GM19351 (cell line): ENCODE results near the gene ZFYVE28.
"Not testable (repeated sequence)": the region's sequence is repeated elsewhere in the genome, so short reads cannot be mapped to it uniquely, and the experiment has no call there.

ENCODE experiments used
- ATAC-seq: cut with Tn5 transposase; IDR thresholded peaks from one replicate; pipeline ENCODE4 v1.9.1; 2021; ENCODE audit warnings: mild to moderate bottlenecking, moderate library complexity; ENCODE audit not compliant: unreplicated experiment

Gene ZFYVE28

DNA sequence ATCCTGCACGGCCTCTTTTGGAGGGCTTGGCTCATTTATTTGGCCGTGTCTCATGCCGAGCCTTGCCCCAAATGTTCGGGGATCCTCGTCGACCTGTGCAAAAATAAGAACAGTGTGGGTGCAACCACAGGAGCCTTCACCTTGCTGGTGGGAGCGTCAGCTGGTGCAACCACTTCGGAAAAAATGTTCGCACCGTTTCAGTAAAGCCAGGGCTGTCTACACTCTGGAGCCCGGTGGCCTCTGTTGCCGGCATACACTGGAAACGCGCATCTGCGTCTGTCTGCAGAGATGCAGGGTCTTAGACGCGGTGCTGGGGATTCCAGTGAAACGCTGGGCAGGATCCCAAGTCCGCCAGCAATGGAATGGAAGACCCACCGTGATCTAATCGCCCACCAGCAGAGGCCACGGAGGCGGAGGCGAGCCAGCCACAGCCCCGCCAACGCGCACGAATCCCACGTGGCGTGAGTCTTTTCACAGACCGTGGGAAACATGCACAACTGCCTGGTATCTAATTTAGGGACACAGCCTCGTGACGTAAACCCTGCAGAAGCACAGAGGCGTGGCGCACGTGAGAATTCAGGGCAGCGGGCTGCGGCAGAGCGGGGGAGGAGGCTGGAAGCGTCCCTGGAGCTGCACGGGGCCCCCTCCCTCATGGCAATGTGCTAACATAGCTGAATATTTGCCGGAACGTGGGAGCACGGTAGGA, 142.7 kb downstream of the ZFYVE28 start:
- ATAC-seq: no peak

- not testable (repeated sequence) for ATAC-seq
Measured at GRCh38 chr4:2275044-2275397, 143.4 kb downstream of the ZFYVE28 start.

GRCh38 chr4:2274320-2275043, 144.0 kb downstream of the ZFYVE28 start:
- ATAC-seq: no peak

DNA sequence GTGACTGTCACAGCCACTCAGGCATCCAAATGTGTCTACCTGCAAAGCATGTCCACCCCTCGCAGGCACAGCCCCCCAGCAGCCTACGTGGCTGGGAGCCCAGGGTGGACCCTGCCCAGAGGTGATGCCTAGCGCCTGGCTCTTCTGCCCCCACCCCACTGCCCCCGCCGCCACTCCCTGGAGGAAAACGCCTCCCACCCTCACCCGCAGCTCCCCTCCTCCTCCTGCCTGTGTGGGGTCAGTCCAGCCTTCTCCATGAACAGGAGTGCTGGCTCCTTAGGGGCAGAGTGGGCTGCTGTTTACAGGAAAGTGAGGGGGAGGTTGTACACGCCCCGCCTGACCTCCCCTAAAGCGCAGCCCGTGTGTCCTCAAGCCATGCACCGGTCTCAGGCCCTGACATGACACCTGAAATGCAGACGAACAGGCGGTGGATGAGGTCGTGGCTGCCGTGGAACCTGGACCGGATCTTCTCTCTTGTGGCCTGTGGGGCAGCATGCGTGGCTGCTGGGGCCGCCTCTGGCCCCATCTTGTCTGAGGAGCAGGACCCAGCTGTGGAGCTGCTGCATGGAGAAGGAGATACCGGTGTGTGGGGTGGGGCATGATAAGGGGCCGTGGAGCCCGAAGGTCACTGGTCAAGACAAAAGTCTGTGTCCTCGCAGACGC, 144.7 kb downstream of the ZFYVE28 start:
- ATAC-seq: no peak

GRCh38 chr4:2273221-2273620, 145.2 kb downstream of the ZFYVE28 start:
- no peak for ATAC-seq

GRCh38 chr4:2272828-2273120, 145.7 kb downstream of the ZFYVE28 start:
- no peak for ATAC-seq

- ATAC-seq: no peak
Measured at GRCh38 chr4:2272026-2272827, 146.2 kb downstream of the ZFYVE28 start.

DNA sequence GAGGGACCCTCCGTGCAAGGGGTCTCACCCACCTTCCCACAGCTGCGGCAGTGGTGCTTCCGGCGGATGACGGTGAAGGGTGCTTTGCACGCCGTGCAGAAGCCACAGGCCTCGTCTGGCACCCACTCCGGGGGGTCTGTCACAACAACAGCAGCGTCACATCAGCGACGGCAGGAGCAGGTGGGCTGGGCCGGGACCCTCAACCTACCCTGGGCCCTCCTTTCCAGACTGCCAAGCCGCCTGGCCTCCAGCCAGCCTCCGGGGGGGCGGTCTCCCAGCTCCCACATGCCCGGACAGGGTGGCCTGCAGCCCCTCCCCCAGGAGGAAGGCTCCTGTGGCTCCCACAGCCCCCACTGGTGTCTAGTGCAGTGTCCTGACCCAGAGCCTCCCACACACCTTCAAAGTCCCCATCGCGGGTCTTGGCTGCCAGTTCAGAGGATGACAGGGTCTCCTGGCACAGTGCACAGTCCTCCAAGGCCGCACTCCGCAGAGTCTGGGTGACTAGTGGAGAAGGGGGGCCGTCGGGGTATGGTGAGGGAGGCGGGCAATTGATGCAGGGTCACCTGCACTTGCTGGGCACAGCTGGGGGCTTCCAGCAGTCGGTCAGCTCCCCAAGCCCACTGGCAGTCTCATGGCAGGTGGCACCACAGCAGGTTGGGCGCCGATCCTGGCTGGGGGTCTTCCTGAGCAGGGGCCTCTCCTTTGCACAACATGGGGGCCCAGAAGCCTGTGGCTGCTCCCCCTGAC, 147.0 kb downstream of the ZFYVE28 start:
- ATAC-seq: no peak

GRCh38 chr4:2270341-2271165, 147.9 kb downstream of the ZFYVE28 start:
- no peak for ATAC-seq

DNA sequence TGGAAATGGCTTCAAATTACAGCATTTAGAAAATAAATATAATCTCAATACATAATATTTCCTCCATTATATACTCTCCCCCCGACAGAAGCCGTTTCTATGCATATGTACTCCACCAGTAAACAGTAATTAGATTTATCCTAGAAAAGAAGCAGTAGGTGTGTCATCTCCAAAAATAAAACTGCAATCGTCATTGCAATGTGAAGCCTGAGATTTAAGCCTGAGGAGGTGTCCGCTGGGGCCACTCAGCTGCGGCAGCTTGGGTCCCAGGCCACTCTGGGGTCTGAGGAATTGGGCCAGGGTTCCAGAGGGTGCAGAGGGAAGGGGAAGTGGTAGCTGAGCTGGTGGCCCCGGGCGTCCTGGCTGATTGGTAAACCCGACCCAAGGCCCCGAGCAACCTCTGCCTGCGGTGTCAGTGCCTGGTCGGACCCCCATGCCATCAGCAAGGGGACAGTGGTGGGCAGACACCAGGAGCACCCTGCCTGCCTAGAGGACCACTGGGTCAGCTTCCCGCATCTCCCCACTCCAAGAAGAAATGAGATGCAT, 148.8 kb downstream of the ZFYVE28 start:
- ATAC-seq: no peak

GRCh38 chr4:2269206-2269531, 149.3 kb downstream of the ZFYVE28 start:
- ATAC-seq: no peak

DNA sequence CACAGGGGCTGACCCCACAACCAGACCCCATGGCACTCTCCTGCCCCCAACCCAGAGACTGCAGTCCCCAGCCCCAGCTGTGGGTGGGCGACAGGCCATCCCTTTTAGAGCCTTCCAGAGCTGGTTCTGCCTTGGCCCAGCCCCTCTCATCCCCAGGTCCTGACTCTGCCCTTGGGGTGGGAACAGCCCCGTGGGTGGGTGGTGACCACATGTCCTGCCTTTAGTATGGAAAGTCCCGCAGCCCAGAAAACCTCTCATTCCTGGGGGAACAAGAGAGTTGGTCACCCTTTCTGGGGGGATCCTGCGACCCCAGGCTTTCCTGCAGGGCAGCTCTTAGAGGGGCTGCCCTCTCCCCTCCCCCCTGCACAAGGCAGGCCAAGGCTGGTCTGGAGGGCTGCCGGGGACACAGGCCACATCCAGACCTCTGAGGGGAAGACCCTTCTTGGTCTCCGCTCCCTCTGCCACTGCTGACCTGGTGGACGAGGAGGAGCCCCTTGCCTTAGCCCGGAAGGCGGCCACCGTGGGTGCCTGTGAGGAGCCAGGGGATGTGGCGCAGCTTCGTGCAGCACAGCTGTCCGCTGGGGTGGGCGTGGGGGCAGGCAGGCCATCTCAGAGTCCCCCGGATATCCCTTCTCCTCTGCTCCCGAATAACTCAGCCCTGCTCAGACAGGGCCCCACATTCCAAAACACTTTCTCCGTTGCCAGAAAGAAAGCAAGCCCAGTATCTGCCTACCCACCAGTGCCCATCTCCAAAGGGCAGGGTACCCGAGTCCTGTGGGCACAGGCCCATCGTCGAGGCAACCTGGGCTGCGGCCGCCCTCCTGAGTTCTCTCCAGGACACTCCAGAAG, 149.9 kb downstream of the ZFYVE28 start:
- no peak for ATAC-seq

DNA sequence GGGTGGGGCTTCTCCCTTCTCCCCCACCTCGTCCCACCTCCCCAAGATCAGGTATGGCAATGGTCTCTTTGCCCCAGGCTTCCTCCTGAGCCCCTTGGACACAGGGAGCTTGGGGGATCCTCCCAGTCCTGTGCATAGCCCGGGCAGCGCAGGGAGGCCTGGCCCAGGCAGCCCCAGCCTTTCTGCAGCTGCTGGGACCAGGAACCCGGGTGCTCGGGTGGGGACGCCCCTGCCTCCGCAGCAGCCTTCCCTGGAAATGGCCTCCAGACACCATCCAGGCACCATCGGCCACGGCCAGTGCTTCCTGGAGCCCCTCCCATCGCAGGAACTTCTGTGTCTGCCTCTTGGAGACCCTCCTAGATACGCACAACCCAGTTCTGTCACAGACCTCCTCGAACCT, 150.6 kb downstream of the ZFYVE28 start:
- ATAC-seq: no peak

DNA sequence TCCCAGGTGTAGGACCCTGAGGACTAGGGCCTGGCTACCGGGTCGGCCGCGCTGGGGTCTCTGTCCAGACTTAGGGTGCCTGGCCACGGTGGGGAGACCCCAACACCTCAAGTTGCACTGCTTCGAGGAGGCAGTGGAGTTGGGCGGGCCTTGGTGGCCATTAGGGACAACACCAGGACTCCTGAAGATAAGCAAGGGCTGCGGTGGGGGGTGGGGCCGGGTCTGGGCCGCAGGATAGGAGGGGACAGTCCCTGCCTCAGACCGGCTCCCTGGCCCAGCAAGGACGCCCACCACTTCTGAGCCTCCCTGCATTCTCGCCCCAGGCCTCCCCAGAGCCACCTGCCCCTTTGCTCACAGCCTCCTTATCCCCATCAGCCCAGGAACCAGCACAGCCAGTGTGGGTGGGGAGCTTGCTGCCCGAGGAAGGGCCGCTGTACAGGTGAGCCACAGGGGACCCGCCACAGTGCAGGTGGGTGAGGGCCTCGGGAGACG, 151.1 kb downstream of the ZFYVE28 start:
- ATAC-seq: no peak

DNA sequence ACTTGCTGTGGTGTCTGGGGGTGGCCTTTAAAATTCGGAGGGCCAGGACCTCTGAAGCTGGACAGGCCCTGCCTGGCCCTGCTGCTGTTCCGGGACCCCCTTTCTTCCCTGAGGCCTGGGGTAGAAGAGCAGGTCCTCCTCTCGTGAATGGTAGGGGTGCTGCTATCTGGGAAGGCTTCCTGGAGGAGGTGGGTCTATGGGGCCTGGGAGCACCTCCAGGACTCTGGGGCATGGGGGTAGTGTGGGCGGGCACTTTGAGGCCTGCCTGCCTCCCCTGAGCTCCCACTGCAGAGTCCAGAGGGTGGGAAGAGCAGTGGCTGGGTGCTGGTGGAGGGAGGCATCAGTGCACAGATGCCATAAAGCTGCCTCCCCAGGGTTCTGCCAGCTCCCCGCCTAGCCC, 151.6 kb downstream of the ZFYVE28 start:
- ATAC-seq: no peak

GRCh38 chr4:2266181-2266580, 152.3 kb downstream of the ZFYVE28 start:
- ATAC-seq: no peak

DNA sequence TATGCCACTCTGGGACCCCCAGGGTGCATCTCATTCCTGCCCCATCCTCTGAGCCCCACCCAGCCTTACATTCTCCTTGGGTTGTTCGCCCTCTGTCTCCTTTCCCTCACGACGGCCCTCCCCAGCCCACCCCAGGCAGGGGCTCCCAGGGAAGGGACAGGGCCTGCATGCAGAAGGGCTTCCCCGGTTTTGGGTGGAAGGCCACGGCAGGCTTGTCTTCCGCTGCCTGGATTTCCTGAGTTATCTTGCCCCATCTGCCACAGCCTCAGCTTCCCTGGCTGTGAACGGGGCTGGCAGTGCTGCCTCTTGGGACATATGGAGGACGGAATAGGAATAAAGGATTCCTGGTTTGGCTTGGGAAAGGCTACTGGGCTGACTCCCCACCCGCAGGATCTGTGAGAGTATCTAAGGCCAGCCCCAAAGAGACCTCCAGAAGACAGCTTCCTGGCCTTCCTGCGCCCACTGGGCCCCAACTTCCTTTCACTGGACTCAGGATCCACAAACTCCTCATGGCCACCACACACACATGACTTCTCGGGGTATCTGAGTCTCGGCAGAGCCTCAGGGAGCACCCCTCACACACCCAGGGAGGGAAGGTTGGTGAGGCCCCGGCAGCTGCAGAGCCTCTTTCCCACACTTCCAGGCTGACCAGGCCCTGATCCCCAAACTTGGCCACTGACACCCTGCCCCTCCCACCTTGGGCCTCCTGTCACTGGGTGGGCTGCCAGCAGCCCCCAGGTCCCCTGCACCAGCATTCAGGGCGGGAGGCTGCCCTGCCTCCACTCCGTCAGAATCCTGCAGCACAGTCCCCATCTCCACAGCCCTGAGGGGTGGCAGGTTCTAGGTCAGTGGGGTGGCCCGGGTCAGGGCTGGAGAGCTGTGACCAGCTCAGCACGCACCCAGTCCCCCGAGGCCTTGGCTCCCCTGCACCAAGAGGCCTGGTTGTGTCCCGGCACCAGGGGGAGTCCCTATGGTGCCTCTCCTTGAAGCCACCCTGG, 153.0 kb downstream of the ZFYVE28 start:
- ATAC-seq: no peak
